ENCODE data around the gene ENTREP1.

ENTREP1 gene

DNA sequence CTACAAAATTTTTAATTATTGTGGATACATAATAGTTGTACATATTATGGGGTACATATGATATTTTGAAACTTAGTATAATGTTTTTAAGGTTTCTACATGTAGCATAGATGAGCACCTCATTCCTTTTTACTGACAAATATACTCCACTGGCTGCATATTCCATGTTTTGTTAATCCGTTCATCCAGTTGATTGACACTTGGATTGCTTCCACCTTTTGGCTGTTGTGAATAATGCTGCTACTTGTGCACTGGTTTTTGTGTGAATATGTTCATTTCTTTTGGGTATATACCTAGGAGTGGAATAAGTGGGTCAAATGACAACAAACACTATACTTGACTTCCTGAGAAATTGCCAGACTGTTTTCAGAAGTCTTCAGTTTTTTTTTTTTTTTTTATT lies 2.8 kb upstream of the ENTREP1 start:
- DNase-seq (ENCODE audit: low spot score) = no peak

DNA sequence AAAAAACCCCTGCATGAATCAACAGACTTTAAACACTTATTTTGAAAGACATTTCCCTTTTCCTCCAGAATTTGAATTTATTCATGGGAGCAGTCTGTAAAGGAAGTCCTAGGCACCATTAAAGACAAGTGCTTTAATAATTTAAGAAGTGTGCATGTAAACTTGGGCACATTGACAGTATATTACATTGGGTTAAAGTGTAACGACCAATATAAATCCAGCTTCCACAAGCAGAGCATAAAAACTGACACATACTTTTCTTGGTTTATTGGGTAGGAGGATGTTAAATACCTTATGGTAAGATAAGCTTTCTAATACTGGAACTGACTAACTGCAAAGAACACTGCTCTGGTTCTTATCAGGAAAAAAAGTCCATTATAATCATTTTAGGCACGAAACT lies 1.2 kb upstream of the ENTREP1 start:
- no peak for DNase-seq (ENCODE audit: low spot score)

DNA sequence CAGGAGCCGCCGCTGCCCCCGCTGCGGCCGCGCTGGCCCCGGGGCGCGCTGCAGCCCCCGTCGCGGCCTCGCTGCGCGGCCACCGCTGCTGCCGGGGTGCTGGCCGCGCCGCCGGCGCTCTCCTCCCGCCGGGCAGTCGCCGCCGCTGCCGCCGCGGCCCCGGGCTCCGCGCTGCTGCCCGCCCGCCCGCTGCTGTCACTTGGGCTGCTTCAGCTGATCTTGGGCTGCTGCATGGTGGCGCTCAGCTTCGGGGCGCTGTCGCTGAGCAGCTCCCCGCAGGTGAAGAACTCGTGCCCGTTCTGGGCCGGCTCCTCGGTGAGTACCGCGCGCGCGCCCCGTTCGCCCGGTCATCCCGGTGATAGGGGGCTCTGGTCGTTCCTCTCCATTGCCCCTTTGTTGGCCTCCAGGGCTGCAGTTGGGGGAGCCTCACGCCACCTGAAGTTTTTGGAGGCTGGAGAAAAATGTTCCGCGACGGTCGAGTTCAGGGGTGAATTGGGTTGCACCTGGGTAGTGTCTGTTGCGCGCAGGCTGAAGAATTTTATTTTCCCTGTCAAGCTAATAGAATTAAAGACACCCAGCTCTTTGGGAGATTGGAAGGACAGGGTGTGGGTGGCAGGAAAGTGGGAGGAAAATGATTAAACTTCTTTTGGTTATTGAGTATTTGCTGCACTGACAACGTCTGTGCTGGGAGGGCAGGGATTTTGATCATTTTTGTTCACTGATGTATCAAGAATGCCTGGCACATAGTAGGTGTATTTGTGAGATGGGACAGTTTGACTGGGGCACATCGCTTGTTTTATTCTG lies 596 bp downstream of the ENTREP1 start:
- peak; percentile 65 for DNase-seq (ENCODE audit: low spot score)

DNA sequence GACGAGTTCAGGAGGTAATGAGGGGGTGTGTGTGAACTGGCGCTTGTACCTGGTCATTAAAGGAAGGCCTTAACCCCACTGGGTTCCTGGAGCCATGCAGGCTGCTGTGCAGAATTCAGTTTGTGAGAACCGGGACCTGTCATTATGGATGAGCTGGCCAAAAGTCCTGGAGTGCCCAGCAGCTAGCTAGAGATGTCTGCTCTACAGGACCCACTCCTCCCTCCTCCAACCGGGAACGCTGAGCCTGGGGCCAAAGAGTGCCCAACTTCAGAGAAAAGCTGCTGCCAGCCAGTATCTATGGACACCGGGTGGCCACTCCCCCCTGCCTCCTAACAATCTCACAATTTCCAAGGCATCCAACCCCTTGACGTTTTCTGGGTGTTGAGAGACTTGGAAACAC lies 1.2 kb downstream of the ENTREP1 start:
- DNase-seq (ENCODE audit: low spot score) = no peak

DNA sequence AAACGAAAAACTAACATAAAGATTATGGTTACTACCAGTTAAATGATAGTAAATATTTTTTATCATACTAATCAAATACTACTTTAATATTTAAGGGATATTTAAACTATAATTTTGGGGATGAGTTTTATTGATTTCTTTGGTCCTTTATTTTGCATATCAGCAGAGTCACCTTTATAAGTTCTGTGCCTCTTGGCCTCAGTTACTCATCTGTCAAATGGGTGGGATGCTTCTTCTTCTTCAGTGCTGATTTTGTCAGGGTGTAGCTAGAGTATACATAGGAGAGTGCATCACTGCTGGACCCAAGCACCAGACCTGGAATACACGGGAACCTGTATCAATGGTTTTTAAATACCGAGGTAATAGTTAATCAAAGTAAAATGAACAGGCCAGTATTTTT lies 5.6 kb downstream of the ENTREP1 start:
- no peak for DNase-seq (ENCODE audit: low spot score)

DNA sequence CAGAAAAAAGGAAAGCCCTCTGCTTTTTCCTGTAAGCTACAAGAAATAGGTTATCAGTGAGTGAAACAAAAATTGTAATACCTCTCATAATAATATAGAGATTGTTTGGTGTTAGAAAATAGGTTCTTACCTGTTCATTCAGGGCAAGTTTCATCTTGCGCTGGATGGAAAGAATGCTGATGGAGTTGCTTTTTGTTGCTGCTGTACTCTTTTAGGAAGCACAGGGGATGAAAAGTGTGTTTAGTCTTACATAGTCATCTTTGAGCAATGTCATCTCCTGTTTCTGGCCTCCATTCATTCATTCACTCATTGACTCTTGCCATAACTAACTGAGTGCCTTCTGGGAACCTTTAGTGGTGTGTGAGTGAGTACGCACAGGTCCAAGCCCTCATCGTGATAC lies 6.4 kb downstream of the ENTREP1 start:
- no peak for DNase-seq (ENCODE audit: low spot score)

DNA sequence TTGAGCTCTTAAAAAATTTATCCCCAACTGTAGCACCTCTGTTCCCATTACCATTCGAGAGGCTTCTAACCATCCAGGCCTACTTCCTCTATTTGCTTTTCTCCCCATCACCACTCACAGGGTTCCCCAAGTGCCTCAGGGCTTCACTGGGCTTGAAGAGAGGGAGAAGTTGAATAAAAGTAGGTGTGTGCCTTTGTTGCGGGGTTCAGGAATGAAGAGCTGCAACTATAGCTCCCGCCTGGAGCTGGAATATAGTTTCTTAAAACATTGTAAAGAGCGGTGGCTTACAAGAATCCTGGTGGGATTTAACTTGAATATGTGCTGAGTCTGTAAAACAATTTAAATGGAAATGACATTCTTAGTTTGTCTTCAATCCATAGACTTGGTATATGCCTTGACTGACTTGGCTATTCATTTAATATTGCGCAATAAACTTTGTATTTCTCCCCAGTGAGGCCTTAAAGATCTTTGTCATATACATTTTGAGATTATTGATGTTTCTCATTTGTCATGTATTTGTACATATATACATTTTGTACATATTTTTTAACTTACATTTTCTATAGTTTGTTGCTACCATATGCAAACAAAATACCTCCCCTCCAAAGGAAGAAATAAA lies 7.2 kb downstream of the ENTREP1 start:
- DNase-seq (ENCODE audit: low spot score) = no peak

DNA sequence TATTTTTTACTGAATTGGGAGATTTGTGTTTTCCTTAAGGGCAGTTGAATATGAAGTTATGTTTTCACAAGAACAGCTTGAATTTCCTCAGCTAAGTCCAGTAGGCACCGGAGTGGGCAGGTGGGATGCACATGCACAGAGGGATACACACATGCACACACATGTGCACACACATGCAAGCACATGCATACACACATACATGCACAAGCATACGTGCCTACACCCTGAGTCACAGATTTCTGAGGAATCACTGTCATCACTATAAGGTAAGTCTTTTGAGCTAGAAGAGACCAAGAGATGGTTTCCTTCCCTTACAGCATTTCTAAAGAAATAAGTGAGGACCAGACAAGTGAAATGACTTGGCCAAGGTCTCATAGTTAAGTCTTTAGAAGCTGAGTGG lies 8.7 kb downstream of the ENTREP1 start:
- DNase-seq (ENCODE audit: low spot score) = no peak

DNA sequence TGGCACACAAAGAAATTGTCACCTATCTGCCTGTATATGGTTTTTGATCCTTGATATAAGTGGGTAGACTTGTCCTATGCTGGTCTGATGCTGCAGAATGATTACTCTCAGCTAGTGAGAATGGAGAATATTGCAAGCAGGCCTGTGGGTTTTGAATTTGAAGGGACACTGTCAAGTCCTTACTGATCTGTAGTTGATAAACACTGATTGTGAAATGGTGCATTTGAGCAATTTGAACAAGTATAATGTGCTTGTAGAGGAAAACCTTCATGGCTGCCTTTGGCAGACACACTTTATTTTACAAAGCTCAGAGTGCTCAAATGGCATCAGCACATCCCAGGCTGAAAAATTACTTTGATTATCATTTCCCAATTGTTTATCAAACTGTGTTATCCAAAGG lies 9.3 kb downstream of the ENTREP1 start:
- DNase-seq (ENCODE audit: low spot score) = no peak

DNA sequence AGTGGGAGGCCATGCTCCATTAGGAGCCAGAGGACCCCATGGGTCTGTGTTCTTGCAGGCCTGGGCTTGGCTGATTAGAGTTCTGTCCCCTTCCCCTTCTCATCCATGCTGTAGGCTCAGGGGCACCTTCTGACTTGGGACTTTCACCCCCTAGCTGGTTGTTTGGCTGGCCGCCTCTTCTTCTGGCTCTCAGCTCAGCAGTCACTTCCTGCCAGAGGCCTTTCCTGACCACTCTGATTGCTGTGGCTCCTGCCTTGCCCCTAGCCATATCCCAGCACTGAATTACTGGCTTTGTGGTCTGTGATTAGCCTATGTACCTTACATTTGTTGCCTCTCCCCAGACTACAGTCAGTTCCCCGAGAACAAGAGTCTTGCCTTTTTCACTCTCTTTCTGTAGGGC lies 14.6 kb downstream of the ENTREP1 start:
- DNase-seq (ENCODE audit: low spot score) = peak; percentile 24

DNA sequence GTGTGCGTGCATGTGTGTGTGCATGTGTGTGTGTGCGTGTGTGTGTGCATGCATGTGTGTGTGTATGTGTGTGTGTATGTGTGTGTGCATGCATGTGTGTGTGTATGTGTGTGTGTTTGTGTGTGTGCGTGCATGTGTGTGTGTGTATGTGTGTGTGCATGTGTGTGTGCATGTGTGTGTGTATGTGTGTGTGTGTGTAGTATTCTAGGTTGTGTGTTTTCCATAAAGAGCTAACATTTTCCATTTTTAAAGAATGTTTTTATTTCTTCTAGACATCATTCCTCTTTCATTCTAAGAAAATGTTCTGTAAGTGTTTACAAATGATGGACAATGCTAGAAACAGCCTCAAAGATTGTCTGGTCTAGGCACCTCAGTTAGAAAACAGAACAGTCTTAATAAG lies 15.6 kb downstream of the ENTREP1 start:
- DNase-seq (ENCODE audit: low spot score) = no peak

DNA sequence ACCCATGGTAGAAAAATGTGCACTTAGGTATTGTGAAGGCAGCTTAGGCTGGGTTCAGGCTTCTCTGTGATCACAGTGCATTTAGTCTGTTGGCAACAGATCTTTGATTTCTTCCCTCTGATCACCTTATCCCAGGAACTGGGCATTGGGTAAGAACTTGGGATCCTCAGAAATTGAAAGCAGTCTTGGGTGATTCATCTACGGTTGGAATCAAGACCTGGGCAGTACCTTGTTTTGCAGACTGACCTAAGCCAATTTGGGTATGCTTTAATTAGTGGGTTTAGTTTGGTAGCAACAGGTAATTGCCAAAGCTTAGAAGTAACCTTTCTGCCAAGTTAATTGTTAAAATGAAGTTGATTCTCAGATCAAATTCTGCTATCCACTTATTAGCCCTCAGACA lies 17.8 kb downstream of the ENTREP1 start:
- DNase-seq (ENCODE audit: low spot score) = no peak

DNA sequence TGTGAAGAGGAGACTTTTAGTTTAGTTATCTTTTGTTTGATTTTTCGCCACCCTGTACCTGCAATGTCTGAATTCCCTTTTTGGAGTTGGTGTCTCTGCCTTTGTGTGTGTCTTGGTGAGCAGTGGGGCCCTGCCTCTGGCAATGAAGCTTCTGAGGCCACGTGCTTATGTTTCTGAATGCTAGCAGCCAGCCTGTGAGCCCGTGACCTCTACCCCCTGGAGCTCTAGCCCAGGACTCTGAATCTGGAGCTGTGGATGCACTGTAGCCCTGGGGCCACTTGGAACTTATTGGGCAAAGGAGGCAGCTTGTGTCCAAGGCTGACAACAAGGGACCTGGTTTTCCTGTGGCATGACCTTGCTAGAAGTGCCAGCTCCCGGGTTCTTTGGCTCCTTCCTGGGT lies 19.4 kb downstream of the ENTREP1 start:
- DNase-seq (ENCODE audit: low spot score) = no peak

DNA sequence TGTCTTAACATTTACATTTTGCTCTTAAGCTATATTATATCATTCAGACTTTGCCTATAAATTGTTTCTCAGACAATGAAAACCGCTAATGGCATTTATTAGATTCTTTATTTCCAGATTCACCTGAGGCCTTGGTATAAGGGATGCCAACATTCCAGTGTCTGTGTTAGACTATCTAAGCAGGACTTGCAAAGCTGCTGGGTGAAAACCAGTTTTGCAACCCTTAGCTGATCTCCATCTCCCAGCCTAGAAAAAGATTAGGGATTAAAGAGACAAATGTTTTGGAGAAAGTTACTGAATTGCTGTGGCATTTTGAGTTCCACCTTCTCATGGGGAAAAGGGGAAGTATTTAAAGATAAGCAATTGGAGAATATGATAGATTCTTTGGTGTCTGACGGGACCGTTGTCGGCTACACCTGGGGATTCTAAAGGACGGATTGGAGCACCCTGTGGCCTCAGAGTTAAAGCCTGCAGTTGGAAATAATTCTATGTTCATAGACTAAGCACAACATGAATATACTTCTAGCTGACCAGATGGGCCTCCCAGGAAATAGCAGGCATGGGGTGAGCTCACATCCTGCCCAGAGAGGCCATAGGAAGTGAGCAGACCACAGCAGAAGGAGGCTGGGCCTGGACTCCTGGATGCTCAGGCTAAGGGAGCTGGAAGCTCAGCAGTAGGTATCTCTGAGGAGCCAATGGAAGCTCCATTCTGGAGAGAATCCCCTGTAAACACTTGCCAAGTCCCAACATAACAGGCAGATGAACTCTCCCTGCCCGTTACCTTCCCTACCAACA lies 21.8 kb downstream of the ENTREP1 start:
- no peak for DNase-seq (ENCODE audit: low spot score)

DNA sequence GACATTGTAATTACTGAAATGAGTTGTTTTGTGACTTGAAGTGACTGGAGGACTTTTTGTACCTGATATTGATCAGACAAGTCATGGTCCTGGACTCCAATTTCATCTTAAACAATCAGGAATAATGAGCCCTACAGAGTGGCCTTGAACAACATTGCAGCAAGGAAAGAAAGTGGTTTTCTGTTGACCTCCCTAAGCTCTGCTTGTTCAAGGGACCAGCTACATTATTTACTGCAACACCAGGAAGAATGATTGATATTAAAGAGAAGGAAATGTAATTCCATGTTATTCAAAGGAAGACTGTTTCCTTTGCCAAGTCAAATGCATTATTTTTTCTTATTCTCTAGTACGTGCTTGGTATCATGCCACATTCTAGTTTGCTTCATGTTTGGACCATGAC lies 22.6 kb downstream of the ENTREP1 start:
- DNase-seq (ENCODE audit: low spot score) = no peak

DNA sequence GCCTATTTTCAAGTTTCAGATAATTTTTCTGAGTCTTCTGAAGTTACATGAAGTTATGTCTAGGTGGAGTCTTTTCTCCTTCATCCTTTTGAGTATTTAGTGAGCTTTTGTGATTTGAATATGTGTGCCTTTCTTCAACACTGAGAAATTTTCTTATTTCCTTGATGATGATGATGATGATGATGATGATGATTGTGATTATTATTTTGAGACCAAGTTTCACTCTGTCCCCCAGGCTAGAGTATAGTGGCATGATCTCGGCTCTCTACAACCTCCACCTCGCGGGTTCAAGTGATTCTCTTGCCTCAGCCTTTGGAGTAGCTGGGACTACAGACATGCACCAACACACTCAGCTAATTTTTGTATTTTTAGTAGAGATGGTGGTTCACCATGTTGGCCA lies 26.2 kb downstream of the ENTREP1 start:
- DNase-seq (ENCODE audit: low spot score) = no peak

DNA sequence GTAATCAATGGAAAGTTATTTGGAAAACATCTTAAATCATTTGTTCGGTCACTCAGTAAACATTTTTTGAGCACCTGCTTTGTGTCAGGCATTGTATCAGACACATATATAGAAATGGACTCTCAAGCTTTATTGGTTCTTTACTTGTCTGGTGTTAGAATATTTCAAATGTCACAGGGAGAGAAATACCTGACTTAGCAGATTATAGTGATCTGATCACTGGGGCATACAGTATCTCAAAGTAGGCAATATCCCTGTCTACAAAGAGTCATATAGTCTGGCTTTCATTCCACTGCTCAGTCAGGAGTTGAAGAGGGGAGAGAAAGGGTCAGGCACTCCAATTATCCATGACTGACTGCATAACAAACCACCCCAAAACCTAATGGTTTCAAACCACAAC lies 30.2 kb downstream of the ENTREP1 start:
- DNase-seq (ENCODE audit: low spot score) = no peak

DNA sequence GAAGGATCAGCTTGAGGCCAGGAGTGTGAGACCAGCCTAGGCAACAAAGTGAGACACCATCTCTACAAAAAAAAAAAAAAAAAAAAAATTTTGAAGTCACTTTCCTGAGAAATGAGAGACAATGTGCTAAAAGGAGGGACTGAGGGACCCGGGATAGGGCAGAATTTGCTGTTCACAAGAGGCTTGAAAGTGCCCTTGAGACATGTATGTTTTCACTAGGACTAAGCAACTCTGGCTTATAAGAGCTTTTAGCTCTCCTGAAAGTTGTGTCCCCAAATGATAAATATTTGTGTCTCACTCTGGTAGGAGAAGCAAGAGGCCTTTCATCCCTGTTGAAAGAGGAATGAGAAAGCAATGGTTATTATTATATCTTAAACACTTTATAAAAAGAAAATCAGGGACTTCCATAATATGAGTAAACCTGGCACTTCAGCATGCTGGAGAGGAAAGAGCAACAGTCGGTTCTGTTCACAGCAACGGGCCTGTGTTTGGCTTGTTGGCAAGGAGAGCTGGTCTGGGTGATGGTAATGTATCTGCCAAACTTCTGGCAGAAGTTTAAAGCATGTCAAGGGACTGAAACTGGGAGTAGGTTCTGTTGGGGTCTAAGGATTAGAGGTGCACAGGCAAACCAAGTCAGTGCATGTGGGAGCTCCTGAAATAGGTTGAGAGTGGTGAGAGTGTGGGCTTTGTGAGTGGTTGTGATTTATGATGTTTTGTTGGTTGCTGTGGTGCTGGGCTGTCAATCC lies 32.2 kb downstream of the ENTREP1 start:
- no peak for DNase-seq (ENCODE audit: low spot score)

DNA sequence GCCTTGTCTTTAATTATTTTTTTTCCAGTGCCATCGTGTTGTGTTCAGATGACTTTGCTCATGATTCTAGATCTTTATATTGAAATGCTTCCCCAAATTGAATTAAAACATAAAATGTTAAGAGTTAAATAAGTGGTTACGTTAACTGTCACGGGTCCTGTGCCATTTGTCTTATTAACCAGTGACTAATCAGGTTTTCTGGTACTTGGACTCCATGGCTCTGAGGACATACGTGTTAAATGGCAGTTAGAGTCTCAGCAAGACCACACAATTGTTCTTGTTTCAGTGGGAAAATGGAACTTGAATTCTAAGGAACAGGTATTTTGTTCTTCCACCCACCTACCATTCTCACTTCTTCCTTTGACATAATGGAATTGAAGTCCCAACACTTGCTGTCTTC lies 32.8 kb downstream of the ENTREP1 start:
- no peak for DNase-seq (ENCODE audit: low spot score)

DNA sequence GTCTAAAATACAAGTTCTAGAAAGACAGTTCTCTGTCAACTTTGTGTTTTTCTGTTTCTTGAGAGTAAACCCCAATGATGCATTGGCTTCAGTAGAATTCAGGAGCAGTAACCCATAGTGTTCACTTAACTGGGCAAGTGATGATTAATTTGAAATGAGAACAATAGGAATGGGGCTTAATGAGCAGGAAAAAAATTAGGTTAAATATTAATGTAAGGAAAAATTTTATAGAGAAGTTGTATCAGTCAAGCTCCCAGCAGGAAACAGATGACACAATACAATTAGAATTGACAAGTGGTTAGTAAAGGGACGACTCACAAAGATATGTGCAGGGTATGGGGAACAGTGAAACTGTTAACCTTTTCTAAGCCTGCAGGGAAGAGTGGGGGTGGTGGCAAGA lies 38.2 kb downstream of the ENTREP1 start:
- no peak for DNase-seq (ENCODE audit: low spot score)

DNA sequence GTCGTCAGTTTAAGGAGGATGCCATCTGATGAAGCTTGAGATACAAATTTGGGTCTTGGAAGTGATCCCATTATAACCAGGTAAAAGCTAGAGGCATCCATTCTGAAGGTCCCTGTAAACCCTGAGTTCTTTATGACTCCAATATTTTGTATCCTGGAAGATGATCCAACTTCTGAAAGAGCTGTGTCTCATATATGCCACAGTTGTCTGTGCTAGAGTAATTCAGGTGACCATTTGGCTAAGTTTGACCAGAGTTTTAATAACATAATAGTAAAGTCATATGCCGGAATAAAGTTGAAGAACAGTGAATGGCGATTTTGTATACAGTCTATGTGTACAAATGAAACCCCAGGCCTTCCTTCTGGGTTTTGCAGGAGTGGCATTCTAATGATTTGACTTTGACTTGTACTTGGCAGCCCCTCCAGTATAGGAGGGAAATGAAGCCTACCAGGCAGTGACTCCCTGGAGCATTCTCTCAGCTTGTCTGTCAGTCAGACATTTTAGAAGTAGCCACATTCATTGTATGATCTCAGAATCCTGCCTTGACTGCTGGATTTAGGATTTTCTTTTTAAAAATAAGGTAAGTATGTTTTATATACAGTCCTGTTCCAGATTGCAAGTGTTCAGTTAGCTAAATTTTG lies 39.6 kb downstream of the ENTREP1 start:
- DNase-seq (ENCODE audit: low spot score) = no peak

DNA sequence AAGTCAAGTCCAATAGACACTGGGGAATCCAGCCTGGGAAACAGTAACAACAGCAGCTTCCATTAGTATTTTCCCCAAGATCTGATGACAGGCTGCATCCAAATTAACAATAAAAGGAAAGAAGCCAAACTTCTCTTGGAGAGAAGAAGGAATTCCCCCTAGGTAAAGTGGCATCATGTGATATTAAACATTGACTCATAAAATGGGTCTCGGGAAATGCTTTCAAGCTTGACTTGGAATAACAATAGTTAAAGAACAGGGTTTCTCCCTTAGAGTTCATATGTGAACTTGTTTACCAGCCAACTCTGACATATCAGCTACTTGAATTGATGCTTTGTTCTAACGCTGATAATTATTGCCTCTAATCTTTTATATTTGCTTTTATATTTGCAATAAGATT lies 45.4 kb downstream of the ENTREP1 start:
- DNase-seq (ENCODE audit: low spot score) = no peak
